OCI-LY3 (cell line): ENCODE measurements around the gene MGMT.

ENCODE experiments used
- H2AFZ ChIP-seq: fragments of 200-600, 300-600 bp; shearing (Covaris generic); 2 replicates; pipeline ENCODE4 v1.6.0; 2014; ENCODE audit warnings: antibody characterized with exemption, low read depth, low read length
- H3K27ac ChIP-seq: fragments of 200-600, 300-600 bp; sonication (generic); 2 replicates; pipeline ENCODE4 v1.5.1; 2014; ENCODE audit warnings: mild to moderate bottlenecking, low read length, moderate library complexity, mixed read lengths
- H3K27me3 ChIP-seq: fragments of 200-600, 300-600 bp; sonication (generic); 2 replicates; pipeline ENCODE4 v1.6.1; 2014; ENCODE audit warnings: low read depth, low read length, mixed read lengths
- H3K36me3 ChIP-seq: fragments of 200-600, 300-600 bp; sonication (generic); replicated peaks from 2 replicates; pipeline ENCODE3; 2014; ENCODE audit warnings: low read depth, low read length, mixed read lengths
- H3K4me1 ChIP-seq: fragments of 300-600, 200-600 bp; sonication (generic); 2 replicates; pipeline ENCODE4 v1.6.1; 2014; ENCODE audit warnings: low read length, mixed read lengths
- H3K4me2 ChIP-seq: fragments of 200-600, 300-600 bp; sonication (generic); 2 replicates; pipeline ENCODE4 v1.6.1; 2014; ENCODE audit warnings: low read length, mixed read lengths
- H3K4me3 ChIP-seq: fragments of 300-600, 200-600 bp; sonication (generic); 2 replicates; pipeline ENCODE4 v1.5.1; 2014; ENCODE audit warnings: antibody characterized with exemption, mild to moderate bottlenecking, low read length, moderate library complexity
- H3K79me2 ChIP-seq: fragments of 300-600, 200-600 bp; shearing (Covaris generic); 2 replicates; pipeline ENCODE4 v1.6.1; 2014; ENCODE audit warnings: mild to moderate bottlenecking, low read length, mixed read lengths
- H3K9ac ChIP-seq: fragments of 300-600, 200-600 bp; shearing (Covaris generic); 2 replicates; pipeline ENCODE4 v1.6.0; 2014; ENCODE audit warnings: mild to moderate bottlenecking, low read length, moderate library complexity
- H3K9me3 ChIP-seq: fragments of 200-600, 300-600 bp; shearing (Covaris generic); 2 replicates; pipeline ENCODE4 v1.6.1; 2014; ENCODE audit warnings: low read length, mixed read lengths; ENCODE audit not compliant: insufficient read depth
- H4K20me1 ChIP-seq: fragments of 200-600, 300-600 bp; sonication (generic); 2 replicates; pipeline ENCODE4 v1.6.1; 2016; ENCODE audit warnings: low read length, mixed read lengths; ENCODE audit not compliant: insufficient read depth
- CTCF ChIP-seq: fragments of 200-600, 300-600 bp; sonication (generic); IDR thresholded peaks from 2 replicates; pipeline ENCODE4 v1.5.1; 2014; ENCODE audit warnings: antibody characterized with exemption, low read length, low read depth
- EZH2phosphoT487 ChIP-seq: fragments of 200-600 bp; shearing (Covaris generic); IDR thresholded peaks from 2 replicates; pipeline ENCODE4 v1.6.1; 2018; ENCODE audit warnings: antibody characterized with exemption, mixed run types, low read depth

The MGMT gene

DNA sequence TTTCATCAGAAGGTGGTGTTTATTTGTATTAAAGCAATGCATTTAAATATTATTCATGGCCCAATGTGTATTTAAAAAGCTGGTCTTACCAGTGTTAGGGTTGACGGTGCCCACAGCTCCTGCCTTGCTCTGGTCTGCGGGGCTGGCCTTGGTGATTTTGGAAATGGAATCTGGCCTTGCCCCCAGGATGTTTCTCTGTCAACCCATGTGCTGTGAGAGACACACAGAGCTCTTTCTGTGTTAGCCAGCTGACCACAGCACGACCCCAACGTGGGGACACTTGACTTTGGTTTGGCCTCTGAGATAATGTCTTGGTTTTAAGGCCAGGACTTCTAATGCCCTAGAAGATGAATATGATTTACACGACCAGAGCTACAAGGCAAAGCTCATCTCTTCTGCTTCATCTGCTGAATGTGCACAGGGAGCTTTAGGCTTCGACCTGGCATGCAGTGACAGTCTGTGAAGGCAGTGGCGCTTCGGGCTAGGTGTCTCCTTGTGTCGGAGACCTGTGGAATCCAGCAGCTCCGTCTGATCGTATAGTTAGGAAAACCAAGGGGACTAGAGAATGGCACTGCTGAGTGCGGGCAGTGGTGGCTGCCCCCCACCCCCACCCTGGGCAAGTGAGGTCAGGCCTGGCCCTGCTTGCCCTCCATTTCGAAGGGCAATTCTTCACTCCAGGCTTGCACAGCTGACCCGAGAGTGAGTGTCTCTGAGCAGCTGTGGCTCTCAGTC lies 250.9 kb downstream of the MGMT start:
- Histone ChIP-seq H3K36me3 (no peaks in the 10 kb centered on the region), H3K9ac (no peak overlapping the region), H3K79me2 (no peaks in the 10 kb centered on the region), H2AFZ (no peak overlapping the region), H3K4me1 (no peaks in the 10 kb centered on the region), H3K4me3 (no peak overlapping the region), H3K27me3 (no peaks in the 10 kb centered on the region), H3K4me2 (no peak overlapping the region), H3K9me3 (no peaks in the 10 kb centered on the region), H4K20me1 (no peaks in the 10 kb centered on the region), H3K27ac (no peak overlapping the region)
- TF ChIP-seq EZH2phosphoT487 = no peak
- no peak for TF ChIP-seq CTCF

DNA sequence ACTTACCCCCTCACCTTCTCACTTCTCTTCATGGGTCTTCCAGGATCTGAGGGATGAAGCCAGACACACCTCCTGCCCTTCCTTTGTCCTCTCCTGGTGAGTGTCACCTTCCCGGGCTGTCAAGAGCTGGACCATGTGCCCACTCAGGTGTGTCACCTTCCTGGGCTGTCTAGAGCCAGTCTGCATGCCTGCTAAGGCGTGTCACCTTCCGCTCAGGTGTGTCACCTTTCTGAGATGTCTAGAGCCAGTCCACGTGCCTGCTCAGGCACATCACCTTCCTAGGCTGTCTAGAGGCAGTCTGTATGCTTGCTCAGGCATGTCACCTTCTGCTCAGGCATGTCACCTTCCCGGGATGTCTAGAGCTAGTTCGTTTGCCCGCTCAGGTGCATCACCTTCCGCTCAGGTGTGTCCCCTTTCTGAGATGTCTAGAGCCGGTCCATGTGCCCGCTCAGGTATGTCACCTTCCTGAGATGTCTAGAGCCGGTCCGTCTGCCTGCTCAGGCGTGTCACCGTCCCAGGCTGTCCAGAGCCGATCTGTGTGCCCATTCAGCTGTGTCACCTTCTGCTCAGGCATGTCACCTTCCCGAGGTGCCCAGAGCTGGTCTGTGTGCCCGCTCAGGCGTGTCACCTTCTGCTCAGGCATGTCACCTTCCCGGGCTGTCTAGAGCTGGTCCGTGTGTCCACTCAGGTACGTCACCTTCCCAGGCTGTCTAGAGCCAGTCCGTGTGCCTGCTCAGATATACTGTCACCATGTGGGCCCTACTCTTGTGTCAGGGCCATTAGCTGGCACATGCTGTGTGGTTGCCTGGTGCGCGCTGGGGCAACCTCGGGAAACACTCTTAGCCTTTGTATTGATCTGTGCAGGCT lies 251.7 kb downstream of the MGMT start:
- no peaks in the 10 kb centered on the region for H4K20me1 ChIP-seq
- H3K36me3 ChIP-seq = no peaks in the 10 kb centered on the region
- TF ChIP-seq CTCF (no peak), EZH2phosphoT487 (no peak)
- H3K9me3 ChIP-seq = no peaks in the 10 kb centered on the region
- H2AFZ ChIP-seq = no peak overlapping the region
- H3K79me2 ChIP-seq = no peaks in the 10 kb centered on the region
- no peak overlapping the region for H3K4me2 ChIP-seq
- H3K4me1 ChIP-seq = no peaks in the 10 kb centered on the region
- H3K27me3 ChIP-seq = no peaks in the 10 kb centered on the region
- H3K4me3 ChIP-seq = no peak overlapping the region
- no peak overlapping the region for H3K9ac ChIP-seq
- no peak overlapping the region for H3K27ac ChIP-seq

GRCh38 chr10:129719415-129719739 lies 252.3 kb downstream of the MGMT start:
- H3K79me2 ChIP-seq = no peaks in the 10 kb centered on the region
- H3K27me3 ChIP-seq = no peaks in the 10 kb centered on the region
- H2AFZ ChIP-seq = no peak overlapping the region
- no peak overlapping the region for H3K4me3 ChIP-seq
- H3K9me3 ChIP-seq = no peaks in the 10 kb centered on the region
- TF ChIP-seq EZH2phosphoT487 = no peak
- no peak for TF ChIP-seq CTCF
- H3K4me2 ChIP-seq = no peak overlapping the region
- H3K4me1 ChIP-seq = no peaks in the 10 kb centered on the region
- H4K20me1 ChIP-seq = no peaks in the 10 kb centered on the region
- H3K9ac ChIP-seq = no peak overlapping the region
- no peaks in the 10 kb centered on the region for H3K36me3 ChIP-seq
- H3K27ac ChIP-seq = no peak overlapping the region

GRCh38 chr10:129719889-129720590 lies 253.0 kb downstream of the MGMT start:
- H3K36me3 ChIP-seq = no peaks in the 10 kb centered on the region
- no peaks in the 10 kb centered on the region for H3K79me2 ChIP-seq
- no peaks in the 10 kb centered on the region for H4K20me1 ChIP-seq
- no peak overlapping the region for H2AFZ ChIP-seq
- H3K27me3 ChIP-seq = no peaks in the 10 kb centered on the region
- no peak overlapping the region for H3K4me3 ChIP-seq
- no peak overlapping the region for H3K27ac ChIP-seq
- H3K9ac ChIP-seq = no peak overlapping the region
- no peak overlapping the region for H3K4me2 ChIP-seq
- no peaks in the 10 kb centered on the region for H3K9me3 ChIP-seq
- TF ChIP-seq EZH2phosphoT487 (no peak), CTCF (no peak)
- H3K4me1 ChIP-seq = no peaks in the 10 kb centered on the region
